Measurements from ENCODE around the gene CXorf49.

DNA sequence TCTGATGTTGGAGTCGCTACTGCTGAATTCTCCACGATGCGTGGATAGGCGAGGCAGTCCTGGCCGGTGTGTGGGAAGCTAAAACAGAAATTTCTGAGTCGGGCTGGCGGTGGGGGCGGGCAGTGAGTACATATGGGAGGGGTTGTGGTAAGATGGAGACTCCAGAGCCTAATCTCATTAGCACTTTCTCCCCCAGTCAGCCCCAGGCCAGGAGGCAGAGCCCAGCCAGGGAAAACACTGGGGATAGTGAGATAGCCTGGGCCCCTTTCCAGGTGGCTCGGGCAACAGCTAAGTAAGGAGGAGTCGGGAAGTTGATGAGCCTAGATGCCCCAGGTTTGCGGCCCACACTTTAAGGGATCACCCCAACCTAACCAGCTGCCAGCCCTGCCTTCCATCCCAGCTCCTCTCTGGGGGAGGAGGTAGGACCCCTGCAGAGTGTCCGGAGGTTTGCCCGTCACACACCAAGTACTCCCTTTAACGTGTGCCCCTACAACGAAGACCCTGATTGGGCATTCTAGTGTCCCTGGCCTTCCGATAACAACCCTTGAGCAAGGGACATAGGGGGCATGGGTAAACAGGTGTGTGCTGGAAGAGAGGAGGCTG is 53.1 kb downstream of the CXorf49 start:
- no peak for TF ChIP-seq POLR2AphosphoS5 (IDR thresholded peaks at IDR 0.05)
- TF ChIP-seq, protein P1, sequence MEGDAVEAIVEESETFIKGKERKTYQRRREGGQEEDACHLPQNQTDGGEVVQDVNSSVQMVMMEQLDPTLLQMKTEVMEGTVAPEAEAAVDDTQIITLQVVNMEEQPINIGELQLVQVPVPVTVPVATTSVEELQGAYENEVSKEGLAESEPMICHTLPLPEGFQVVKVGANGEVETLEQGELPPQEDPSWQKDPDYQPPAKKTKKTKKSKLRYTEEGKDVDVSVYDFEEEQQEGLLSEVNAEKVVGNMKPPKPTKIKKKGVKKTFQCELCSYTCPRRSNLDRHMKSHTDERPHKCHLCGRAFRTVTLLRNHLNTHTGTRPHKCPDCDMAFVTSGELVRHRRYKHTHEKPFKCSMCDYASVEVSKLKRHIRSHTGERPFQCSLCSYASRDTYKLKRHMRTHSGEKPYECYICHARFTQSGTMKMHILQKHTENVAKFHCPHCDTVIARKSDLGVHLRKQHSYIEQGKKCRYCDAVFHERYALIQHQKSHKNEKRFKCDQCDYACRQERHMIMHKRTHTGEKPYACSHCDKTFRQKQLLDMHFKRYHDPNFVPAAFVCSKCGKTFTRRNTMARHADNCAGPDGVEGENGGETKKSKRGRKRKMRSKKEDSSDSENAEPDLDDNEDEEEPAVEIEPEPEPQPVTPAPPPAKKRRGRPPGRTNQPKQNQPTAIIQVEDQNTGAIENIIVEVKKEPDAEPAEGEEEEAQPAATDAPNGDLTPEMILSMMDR (IDR thresholded peaks at IDR 0.05), result no peak

All from breast epithelium (tissue), 3 donors.